Activated CD4-positive, alpha-beta T cell treated with anti-CD3 and anti-CD28 coated beads for 24 hours (primary cell): ENCODE measurements around the gene SEMA7A.

Source experiments
- DNase-seq, 2 donors: peaks; one replicate each; pipeline ENCODE4 v3.0.0-alpha.2; 2020; ENCODE audit warnings: low read depth in 2 of 2

The SEMA7A gene

GRCh38 chr15:74387141-74387541 is 46.6 kb downstream of the SEMA7A start:
- no peak for DNase-seq

DNA sequence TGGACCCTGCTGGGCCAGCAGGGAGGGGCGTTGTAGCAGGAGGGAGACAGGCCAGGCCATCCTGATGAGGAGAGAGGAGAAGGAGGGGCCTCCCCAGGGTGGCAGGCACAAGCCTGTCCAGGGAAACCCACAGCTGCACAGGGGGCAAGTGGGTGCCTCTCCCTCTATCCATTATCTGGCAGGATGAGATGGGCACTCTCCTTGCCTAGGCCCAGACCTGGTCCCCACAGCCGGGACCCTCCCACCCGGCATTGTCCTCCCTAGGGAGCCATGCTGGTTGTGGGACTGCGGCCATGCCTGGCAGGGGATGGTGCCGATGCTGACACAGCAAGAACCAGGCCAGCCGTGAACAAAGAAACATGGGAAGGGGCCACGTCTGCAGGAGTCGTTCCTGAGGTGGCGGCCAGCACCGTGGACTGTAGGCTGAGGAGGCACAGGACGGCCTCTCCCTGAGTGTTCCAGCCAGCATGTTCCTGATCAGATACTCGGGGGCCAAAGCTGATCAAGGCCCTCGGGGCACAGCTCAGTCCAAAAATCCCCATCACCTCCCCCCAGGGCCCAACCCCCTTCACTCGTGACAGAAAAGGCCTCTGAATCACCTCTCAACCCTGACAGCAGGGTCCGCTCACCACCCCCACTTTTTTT is 47.1 kb downstream of the SEMA7A start:
- no peak for DNase-seq

DNA sequence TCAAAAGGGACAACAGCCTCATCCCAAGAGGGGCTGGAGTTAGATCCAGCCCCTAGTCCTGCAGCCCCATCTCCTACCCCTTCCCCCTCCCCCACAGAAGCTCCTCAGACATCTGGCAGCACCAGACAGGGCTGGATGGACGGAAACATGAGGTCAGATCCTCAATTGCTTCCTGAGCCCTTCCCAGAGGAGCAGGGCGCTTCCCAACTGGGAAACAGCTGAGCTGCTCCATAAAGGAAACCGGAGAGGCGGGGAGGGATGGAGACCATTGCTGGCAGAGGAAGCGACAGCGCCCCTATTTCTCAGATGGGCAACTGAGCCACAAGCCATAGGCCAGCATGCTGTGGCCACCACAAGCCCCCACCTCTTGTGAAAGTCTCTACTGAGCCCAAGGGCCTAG is 48.0 kb downstream of the SEMA7A start:
- no peak for DNase-seq

- no peak for DNase-seq
Measured at GRCh38 chr15:74384881-74385643, 48.7 kb downstream of the SEMA7A start.

DNA sequence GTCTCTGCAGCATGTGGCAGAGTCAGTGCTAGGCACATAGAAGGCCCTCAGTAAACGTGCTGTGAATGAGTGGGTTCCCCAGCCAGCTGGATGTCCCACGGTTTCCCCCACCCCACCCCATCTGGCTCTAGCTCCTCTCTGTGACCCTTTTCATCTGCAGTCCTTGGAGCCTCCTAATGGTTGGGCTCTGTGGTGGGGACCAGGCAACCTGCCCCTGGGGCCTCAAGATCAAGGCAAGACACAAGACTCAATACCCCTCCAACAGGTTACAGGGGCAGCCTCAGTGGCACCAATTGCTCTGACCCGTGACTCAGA is 49.2 kb downstream of the SEMA7A start:
- no peak for DNase-seq

GRCh38 chr15:74383695-74384565 is 49.8 kb downstream of the SEMA7A start:
- peak in 1 of 2 donors; percentile 72 for DNase-seq

GRCh38 chr15:74383286-74383685 is 50.5 kb downstream of the SEMA7A start:
- no peak for DNase-seq

- peak; percentile 66 to 74 for DNase-seq
Measured at GRCh38 chr15:74382004-74382816, 51.5 kb downstream of the SEMA7A start.

- DNase-seq: no peak
Measured at GRCh38 chr15:74381481-74381880, 52.3 kb downstream of the SEMA7A start.

DNA sequence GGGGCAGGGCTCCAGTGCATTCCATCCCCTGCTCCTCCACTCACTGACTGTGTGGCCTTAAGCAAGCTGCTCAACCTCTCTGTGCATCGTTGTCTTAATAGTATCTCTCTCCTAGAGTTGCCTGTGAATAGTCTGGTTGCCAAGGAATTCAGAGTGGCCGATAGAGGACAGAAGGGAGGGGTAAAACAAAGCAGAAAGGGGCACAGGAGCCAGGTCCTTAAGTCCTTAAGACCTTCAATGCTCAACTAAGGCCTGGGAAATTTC is 52.6 kb downstream of the SEMA7A start:
- no peak for DNase-seq

GRCh38 chr15:74380361-74381189 is 53.2 kb downstream of the SEMA7A start:
- no peak for DNase-seq

DNA sequence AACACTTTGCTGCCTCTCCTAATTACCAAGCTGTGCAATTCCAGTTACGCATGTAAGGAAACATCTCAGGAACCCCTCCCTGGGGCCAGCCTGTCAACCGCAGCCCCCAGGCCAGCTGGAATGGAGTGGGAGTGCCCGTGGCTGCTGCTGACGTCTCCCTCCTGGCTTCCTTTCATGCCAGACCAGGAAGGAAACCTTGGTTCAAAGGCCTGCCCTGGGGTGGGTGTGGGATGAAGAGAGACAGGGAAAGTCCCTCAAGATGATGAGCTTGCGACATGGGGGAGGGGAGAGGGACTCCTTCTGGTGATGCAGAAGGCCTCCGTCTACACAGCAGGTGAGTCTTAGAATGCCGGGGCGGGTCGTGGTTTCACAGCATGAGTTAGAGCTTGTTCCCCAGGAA is 54.9 kb downstream of the SEMA7A start:
- peak in 1 of 2 donors; percentile 69 for DNase-seq

GRCh38 chr15:74377831-74378766 is 55.7 kb downstream of the SEMA7A start:
- DNase-seq: no peak

DNA sequence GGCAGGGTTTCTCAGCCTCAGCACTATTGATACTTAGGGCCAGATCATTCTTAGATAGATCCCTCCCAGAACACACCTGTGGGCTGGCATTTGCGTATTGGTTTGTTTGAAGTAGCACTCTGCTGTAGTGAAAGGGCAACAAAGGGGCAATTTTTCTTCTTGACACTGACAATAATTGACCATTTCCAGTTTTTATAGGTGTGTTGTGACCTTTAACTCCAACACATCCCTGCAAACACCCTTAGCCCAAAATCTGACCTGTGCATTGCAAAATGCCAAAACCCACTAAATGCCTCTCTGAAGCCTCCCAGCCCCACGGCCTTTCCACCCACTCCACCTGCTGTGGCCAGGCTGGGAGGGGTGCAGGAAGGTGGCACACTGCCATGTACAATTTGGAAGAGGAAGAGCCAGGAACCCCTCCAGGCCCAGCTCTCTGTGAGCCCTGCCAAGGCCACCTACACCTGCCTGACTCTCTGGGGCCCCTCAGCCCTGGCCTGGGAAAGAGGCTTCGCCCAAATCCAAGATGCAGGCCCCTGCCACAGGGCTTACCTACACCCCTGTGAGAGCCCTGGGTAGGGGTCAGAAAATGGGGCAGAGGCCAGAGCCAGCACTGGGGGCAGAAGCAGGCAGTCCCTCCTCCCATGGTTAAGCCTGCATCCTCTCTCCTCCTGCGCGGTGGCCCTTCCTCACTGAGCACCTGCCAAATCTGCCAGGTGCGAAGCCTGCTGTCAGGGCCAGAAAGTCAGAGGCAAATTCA is 56.8 kb downstream of the SEMA7A start:
- no peak for DNase-seq

GRCh38 chr15:74376226-74376625 is 57.5 kb downstream of the SEMA7A start:
- DNase-seq: no peak

DNA sequence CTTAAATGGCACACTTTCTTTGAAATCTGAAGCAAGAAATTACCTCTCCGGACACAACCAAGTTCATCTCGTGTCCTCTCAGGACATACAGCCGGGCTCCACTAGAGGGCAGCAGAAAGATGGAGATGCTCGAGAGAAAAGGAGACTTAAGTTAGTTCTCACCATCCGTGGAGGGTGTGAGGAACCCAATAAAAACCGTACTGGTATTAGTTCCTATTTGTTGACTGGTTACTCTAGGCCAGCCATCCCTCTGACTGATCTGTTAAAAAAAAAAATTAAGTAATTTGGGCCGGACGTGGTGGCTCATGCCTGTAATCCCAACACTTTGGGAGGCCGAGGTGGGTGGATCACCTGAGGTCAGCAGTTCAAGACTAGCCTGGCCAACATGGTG is 58.5 kb downstream of the SEMA7A start:
- DNase-seq: peak; percentile 85 to 86

DNA sequence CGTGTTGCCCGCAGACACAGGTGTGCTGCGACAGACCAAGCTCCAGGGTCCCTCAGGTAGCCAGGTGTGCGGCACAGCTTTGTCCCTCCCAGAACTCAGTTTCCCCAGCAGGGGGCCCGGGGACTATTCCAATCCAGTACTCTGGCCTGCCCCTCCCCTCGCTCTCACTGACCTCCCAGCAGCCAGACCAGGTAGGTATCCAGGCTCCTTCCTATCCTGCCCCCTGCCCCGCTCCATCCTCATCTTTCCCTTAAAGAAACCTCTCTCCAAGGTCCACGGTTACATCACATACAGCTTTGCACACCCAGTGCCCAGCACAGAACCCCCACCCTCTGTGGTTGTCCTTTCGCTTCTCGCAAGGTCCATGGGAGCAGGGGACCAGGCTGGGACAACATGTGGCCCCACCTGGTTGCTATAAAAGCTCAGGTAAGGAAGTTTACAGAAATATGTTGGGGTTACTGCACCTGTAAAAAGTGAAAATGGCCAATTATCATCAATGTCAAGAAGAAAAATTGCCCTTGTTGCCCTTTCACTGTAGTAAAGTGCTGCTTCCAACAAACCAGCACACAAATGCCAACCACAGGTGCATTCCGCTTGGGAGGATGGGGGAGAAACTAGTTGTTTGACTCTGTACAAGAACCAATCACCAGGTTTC is 59.0 kb downstream of the SEMA7A start:
- no peak for DNase-seq

DNA sequence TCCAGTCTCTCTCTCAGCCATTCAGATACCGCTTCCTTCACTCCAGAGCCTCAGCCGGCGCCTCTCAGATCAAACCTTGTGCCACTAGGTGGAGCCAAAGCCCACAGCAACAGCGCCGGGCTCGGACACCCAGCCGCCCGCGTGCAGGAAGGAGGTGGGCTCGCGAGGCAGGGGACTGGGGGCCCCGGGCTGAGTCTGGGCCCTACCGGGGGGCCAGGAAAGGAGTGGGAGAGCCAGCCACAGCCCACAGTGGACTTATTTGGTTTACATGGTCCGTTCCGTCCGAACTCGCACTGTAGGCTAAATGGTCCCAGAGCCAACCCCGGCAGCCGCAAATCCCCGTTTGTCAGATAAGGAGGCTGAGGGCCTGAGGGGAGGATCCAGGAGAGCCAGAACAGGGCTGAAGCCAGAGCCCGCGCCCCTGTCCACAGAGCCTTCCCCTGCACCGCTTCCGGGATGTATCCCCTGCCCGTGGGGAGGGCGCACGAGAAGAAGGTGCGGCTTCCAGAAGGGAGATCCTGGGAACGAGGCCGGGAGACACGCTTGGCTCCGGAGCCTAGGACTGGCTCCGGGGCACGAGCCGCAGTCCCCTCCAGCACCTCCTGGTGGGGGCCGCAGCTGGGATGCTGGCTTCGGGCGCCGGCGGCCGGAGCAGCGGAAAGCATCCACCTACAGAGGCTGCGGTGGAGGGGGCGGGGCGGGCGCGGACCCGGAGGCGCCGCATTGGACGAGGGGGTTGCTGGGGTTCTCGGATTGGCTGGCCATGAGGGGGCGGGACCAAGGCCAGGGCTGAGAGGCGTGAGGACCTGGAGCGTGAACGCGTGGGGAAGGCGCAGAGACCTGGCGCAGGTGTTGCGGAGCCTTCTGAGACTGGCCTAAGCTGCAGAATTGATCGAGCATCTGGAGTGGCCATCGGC is 59.8 kb downstream of the SEMA7A start:
- peak; percentile 91 to 97 for DNase-seq
